ENCODE results near the gene COPS9.

COPS9 gene

DNA sequence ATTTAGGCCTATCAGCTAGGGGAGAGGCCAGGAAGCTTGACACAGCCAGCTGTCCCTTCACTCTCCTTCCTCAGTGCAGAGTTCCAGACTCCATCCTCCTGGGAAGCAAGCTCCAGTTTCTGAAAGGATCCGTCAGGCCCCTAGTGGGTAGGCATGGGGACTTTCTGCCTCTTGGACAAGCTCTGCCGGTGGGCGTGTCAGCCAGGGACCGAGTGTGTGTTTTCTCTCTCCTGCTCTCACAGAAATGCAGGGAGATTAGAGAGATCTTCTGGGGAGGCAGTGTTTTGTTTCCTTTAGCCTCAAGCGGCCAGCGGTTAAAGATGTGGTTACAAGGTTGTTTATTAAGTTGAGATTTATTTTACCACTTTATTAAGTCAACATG lies 34.2 kb upstream of the COPS9 start:
- ChIA-PET CTCF (no interaction called here), POLR2A (no interaction called here)
- no peak for DNase-seq (ENCODE audit: extremely low spot score)
- TF ChIP-seq, protein P1, sequence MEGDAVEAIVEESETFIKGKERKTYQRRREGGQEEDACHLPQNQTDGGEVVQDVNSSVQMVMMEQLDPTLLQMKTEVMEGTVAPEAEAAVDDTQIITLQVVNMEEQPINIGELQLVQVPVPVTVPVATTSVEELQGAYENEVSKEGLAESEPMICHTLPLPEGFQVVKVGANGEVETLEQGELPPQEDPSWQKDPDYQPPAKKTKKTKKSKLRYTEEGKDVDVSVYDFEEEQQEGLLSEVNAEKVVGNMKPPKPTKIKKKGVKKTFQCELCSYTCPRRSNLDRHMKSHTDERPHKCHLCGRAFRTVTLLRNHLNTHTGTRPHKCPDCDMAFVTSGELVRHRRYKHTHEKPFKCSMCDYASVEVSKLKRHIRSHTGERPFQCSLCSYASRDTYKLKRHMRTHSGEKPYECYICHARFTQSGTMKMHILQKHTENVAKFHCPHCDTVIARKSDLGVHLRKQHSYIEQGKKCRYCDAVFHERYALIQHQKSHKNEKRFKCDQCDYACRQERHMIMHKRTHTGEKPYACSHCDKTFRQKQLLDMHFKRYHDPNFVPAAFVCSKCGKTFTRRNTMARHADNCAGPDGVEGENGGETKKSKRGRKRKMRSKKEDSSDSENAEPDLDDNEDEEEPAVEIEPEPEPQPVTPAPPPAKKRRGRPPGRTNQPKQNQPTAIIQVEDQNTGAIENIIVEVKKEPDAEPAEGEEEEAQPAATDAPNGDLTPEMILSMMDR (IDR thresholded peaks at IDR 0.05; ENCODE audit: control extremely low read depth, extremely low read depth, low read depth, missing control alignments), result no peak

DNA sequence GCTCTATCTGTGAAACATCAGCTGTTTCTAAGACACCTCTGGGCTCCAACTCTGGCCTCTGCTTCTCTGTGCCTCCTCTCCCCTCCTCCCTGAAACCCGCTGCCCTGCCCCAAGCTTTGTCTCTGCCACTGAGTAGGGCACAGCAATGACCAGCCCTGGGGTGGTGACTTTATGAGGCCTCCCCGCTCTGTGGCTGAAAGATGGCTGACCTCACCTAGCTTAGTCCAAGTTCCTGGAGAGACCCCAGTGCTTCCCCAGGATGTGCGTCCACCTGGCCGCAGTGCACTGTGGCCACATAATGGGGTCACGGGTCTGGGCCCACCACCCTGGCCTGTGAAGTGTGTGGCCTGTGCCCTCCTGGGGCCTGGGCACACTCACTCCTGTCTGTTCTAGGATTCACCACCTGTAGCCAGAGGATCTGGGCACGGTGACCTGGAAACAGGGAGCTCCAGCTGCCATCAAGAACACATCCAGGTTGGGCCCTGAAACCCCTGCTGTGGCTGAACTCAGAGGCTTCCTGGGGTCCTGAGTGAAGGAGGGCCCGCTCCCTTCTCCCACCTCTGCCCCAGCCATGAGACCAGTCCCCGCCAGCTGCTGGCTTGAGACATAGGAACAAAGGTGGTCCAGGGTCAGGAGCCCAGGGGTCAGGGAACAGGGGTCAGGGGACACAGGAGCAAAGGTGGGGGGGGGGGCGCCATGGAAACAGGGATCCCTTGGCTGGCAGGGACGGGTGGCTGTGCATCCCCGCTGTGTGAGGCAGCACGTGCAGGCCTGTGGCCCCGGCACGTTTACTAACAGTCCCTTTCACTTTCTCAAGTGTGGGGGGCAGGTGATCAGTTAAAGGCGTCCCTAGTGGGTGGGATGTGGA lies 33.6 kb upstream of the COPS9 start:
- TF ChIP-seq, protein P1 (IDR thresholded peaks at IDR 0.05; ENCODE audit: control extremely low read depth, extremely low read depth, low read depth, missing control alignments), result no peak
- ChIA-PET POLR2A (no interaction called here), CTCF (no interaction called here)
- DNase-seq (ENCODE audit: extremely low spot score), result no peak

DNA sequence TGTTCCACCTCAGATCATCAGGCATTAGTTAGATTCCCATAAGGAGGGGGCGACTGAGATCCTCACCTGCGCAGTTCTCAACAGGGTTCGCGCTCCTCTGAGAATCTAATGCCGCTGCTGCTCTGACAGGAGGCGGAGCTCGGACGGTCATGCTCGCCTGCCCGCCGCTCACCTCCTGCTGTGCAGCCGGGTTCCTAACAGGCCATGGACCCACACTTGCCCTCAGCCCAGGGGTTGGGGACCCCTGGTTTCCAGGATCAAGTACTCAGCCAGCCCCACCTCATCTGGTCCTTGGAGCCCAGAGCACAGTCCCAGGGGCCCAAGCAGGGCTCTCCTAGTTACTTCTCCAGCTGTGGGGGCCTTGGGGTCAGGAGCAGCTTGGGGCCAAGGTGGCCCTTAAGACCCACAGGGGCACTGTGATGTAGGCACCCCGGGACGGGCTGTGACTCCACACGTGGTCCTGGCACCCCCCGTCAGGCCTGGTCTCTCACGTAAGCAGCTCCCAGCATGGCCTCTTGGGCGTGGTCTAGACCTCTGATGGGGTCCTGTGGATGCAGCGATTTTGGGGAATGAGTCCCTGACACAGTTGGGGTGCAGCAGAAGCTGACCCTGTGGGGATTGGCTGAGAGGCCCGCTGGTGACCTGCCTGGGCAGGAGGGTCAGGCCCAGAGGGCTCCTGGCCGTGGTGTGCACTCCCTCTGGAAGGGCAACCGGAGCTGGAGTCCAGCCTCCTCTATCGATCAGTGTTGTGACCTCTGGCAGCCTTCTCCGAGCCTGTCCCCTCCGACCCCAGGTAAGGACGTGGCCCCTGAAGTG lies 32.6 kb upstream of the COPS9 start:
- CTCF ChIA-PET, result no interaction called here
- TF ChIP-seq, protein P1 (IDR thresholded peaks at IDR 0.05; ENCODE audit: control extremely low read depth, extremely low read depth, low read depth, missing control alignments), result no peak
- no peak for DNase-seq (ENCODE audit: extremely low spot score)
- POLR2A ChIA-PET, result no interaction called here

- DNase-seq (ENCODE audit: extremely low spot score), result no peak
- TF ChIP-seq, protein P1 (IDR thresholded peaks at IDR 0.05; ENCODE audit: control extremely low read depth, extremely low read depth, low read depth, missing control alignments), result no peak
- ChIA-PET POLR2A (no interaction called here), CTCF (no interaction called here)
These were observed 31.9 kb upstream of the COPS9 start for GRCh38 chr2:240168041-240168440.

- CTCF ChIA-PET, result no interaction called here
- no peak for DNase-seq (ENCODE audit: extremely low spot score)
- TF ChIP-seq, protein P1 (IDR thresholded peaks at IDR 0.05; ENCODE audit: control extremely low read depth, extremely low read depth, low read depth, missing control alignments), result no peak
These were observed 31.4 kb upstream of the COPS9 start for GRCh38 chr2:240167588-240167880.

DNA sequence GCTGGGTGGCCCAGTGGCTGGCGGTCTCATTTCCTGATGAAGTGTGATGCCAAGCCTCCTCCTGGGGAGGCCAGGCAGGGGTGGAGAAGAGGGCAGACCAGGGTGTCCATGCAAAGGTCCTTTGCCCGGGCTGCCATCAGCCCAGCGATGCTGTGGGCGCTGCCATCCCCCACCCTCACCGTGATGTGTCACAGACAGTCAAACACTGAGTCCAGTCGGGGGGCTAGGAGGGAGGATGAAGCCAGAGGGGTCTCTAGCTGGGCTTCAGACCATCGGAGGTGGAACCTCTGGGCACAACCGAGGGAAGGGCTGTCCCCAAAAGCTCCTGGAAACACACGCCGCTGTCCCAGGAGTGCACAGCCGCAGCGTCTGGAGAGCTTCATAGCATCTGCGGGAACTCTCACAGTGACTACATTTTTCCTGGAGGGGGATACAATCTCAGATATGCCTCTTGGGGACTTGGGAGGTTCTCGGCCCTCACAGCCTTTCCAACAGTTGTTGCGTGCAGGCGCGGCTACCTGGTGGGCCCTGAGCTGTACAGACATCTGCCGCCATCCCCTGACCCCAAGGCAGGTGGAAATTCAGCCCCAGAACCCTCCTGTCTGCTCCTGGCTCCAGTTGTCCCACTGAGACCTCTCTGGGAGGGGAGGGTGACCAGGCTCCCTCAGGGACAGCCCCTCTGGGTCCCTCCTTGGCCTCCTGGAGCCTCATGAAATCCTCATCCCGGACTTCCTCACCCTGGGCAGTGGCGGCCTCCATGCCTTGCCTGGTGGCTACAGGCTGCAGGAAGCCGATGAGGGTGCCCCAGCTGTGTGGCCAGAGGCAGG lies 30.9 kb upstream of the COPS9 start:
- CTCF ChIA-PET, result no interaction called here
- no peak for DNase-seq (ENCODE audit: extremely low spot score)
- TF ChIP-seq, protein P1 (IDR thresholded peaks at IDR 0.05; ENCODE audit: control extremely low read depth, extremely low read depth, low read depth, missing control alignments), result no peak
- POLR2A ChIA-PET, result no interaction called here

More at GRCh38 chr2:240167588-240167880, 31.4 kb upstream of the COPS9 start:
- POLR2A ChIA-PET, result no interaction called here

Data from GM10248 (cell line).